KMS-11 (cell line): ENCODE measurements around the gene ALOX5.
"Not testable (repeated sequence)": the region's sequence is repeated elsewhere in the genome, so short reads cannot be mapped to it uniquely, and the experiment has no call there.

ENCODE experiments used
- H2AFZ ChIP-seq: fragments of 200-600 bp; sonication (generic); 2 replicates; pipeline ENCODE4 v1.6.1; 2016; ENCODE audit warnings: antibody characterized with exemption, mixed run types, low read depth
- H3K27ac ChIP-seq: fragments of 200-600 bp; sonication (generic); 2 replicates; pipeline ENCODE4 v1.6.1; 2016; ENCODE audit warnings: mild to moderate bottlenecking, mixed run types
- H3K27me3 ChIP-seq: fragments of 200-600 bp; sonication (generic); 2 replicates; pipeline ENCODE4 v1.6.1; 2017; ENCODE audit warnings: mild to moderate bottlenecking, low read depth, mixed run types, moderate library complexity; ENCODE audit not compliant: insufficient read depth
- H3K36me3 ChIP-seq: fragments of 200-600 bp; sonication (generic); 2 replicates; pipeline ENCODE4 v1.6.1; 2017; ENCODE audit warnings: mild to moderate bottlenecking, mixed run types; ENCODE audit not compliant: insufficient read depth
- H3K4me1 ChIP-seq: fragments of 200-600 bp; sonication (generic); 2 replicates; pipeline ENCODE4 v1.6.1; 2016; ENCODE audit warnings: mild to moderate bottlenecking, low read depth, mixed run types; ENCODE audit not compliant: poor library complexity, severe bottlenecking
- H3K4me2 ChIP-seq: fragments of 200-600 bp; sonication (generic); 2 replicates; pipeline ENCODE4 v1.7.0; 2016; ENCODE audit warnings: mild to moderate bottlenecking, mixed run types
- H3K4me3 ChIP-seq: fragments of 200-600 bp; sonication (generic); IDR thresholded peaks from 2 replicates; pipeline ENCODE4 v1.6.1; 2017; ENCODE audit warnings: low read depth, low read length, mixed read lengths; ENCODE audit not compliant: insufficient read depth
- H3K79me2 ChIP-seq: fragments of 200-600 bp; sonication (generic); 2 replicates; pipeline ENCODE4 v1.6.1; 2016; ENCODE audit warnings: low read depth, mixed run types; ENCODE audit not compliant: insufficient read depth
- H3K9ac ChIP-seq: fragments of 200-600 bp; sonication (generic); 2 replicates; pipeline ENCODE4 v1.6.1; 2016; ENCODE audit warnings: mild to moderate bottlenecking, mixed run types
- H4K20me1 ChIP-seq: fragments of 200-600 bp; sonication (generic); 2 replicates; pipeline ENCODE4 v1.6.1; 2016; ENCODE audit warnings: mild to moderate bottlenecking, mixed run types; ENCODE audit not compliant: insufficient read depth
- TF ChIP-seq, protein P1 (sequence below): fragments of 200-600 bp; sonication (generic); conservative IDR thresholded peaks from 2 replicates; pipeline ENCODE4 v1.6.1; 2017; ENCODE audit warnings: low read depth, mild to moderate bottlenecking, antibody characterized with exemption, low read length, moderate library complexity, mixed read lengths

Gene ALOX5

DNA sequence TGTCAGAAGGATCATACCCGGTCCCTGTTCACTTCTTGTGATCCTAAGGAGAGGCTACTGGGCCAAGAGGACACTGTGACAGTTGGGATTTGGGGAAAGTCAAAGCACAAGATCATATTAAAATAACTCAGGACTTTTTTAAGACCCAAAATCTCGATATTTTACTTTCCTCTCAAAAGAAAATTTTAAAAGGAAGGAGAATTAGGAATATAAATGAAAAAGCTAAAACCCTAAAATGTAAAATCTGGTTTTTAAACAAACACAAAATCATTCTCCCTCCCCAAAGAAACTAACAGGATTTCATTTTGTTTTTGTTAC lies 36.4 kb downstream of the ALOX5 start:
- no peaks in the 10 kb centered on the region for H4K20me1 ChIP-seq
- no peak overlapping the region for H3K4me3 ChIP-seq
- TF ChIP-seq, protein P1, sequence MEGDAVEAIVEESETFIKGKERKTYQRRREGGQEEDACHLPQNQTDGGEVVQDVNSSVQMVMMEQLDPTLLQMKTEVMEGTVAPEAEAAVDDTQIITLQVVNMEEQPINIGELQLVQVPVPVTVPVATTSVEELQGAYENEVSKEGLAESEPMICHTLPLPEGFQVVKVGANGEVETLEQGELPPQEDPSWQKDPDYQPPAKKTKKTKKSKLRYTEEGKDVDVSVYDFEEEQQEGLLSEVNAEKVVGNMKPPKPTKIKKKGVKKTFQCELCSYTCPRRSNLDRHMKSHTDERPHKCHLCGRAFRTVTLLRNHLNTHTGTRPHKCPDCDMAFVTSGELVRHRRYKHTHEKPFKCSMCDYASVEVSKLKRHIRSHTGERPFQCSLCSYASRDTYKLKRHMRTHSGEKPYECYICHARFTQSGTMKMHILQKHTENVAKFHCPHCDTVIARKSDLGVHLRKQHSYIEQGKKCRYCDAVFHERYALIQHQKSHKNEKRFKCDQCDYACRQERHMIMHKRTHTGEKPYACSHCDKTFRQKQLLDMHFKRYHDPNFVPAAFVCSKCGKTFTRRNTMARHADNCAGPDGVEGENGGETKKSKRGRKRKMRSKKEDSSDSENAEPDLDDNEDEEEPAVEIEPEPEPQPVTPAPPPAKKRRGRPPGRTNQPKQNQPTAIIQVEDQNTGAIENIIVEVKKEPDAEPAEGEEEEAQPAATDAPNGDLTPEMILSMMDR = no peak
- no peak overlapping the region for H2AFZ ChIP-seq
- H3K79me2 ChIP-seq = no peaks in the 10 kb centered on the region
- H3K27me3 ChIP-seq = no peaks in the 10 kb centered on the region
- H3K9ac ChIP-seq = no peak overlapping the region
- no peak overlapping the region for H3K4me2 ChIP-seq
- no peaks in the 10 kb centered on the region for H3K4me1 ChIP-seq
- H3K27ac ChIP-seq = no peak overlapping the region
- H3K36me3 ChIP-seq = no peaks in the 10 kb centered on the region

DNA sequence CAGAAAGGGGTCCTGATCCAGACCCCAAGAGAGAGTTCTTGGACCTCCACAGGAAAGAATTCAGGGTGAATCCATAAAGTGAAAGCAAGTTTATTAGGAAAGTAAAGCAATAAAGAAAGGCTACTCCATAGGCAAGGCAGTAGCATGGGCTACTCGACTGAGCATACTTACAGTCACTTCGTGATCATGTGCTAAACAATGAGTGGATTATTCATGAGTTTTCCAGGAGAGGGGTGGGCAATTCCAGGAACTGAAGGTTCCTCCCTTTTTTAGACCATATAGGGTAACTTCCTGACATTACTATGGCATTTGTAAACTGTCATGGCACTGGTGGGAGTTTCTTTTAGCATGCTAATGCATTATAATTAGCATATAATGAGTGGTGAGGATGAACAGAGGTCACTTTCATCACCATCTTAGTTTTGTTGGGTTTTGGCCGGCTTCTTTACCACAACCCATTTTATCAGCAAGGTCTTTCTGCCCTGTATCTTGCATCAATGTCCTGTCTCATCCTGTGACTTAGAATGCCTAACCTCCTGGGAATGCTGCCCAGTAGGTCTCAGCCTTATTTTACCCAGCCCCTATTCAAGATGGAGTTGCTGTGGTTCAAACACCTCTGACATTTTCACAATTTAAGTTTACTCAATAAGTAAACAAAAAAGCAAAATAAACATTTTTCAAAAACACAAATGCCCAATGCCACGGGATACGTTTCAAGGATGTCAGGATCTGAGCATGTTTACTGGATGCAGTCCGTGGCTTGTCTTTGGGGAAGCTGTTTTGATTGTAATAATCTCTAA lies 37.0 kb downstream of the ALOX5 start:
- no peak overlapping the region for H2AFZ ChIP-seq
- H3K36me3 ChIP-seq = no peaks in the 10 kb centered on the region
- no peak overlapping the region for H3K27ac ChIP-seq
- TF ChIP-seq, protein P1 = no peak
- H3K4me3 ChIP-seq = no peak overlapping the region
- H3K4me1 ChIP-seq = no peaks in the 10 kb centered on the region
- no peak overlapping the region for H3K4me2 ChIP-seq
- no peaks in the 10 kb centered on the region for H3K27me3 ChIP-seq
- no peak overlapping the region for H3K9ac ChIP-seq
- no peaks in the 10 kb centered on the region for H3K79me2 ChIP-seq
- H4K20me1 ChIP-seq = no peaks in the 10 kb centered on the region

DNA sequence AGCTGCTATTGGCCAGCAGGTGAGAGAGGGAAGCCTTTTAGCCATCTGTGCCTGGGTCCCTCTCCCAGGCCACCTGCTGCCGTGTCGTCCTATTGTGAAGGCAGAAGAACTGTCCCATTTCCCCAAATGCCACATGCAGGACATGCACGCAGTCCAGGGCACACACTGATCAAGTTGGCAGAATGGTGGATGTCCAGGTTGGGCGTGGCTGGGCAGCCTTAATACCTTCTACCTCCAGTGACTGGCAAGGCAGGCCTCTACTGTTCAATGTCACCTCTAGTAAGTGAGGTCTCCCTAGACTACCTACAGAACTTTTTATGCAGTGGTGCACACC lies 37.6 kb downstream of the ALOX5 start:
- H2AFZ ChIP-seq = no peak overlapping the region
- H3K9ac ChIP-seq = no peak overlapping the region
- H3K79me2 ChIP-seq = no peaks in the 10 kb centered on the region
- H3K4me3 ChIP-seq = no peak overlapping the region
- no peak overlapping the region for H3K4me2 ChIP-seq
- no peaks in the 10 kb centered on the region for H3K27me3 ChIP-seq
- no peaks in the 10 kb centered on the region for H3K36me3 ChIP-seq
- no peaks in the 10 kb centered on the region for H3K4me1 ChIP-seq
- TF ChIP-seq, protein P1 = no peak
- H4K20me1 ChIP-seq = no peaks in the 10 kb centered on the region
- H3K27ac ChIP-seq = no peak overlapping the region

DNA sequence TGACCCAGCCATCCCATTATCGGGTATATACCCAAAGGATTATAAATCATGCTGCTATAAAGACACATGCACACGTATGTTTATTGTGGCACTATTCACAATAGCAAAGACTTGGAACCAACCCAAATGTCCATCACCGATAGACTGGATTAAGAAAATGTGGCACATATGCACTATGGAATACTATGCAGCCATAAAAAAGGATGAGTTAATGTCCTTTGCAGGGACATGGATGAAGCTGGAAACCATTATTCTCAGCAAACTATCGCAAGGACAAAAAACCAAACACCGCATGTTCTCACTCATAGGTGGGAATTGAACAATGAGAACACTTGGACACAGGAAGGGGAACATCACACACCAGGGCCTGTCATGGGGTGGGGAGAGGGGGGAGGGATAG lies 41.0 kb downstream of the ALOX5 start:
- H3K36me3 ChIP-seq, H3K27me3 ChIP-seq, H4K20me1 ChIP-seq, H3K9ac ChIP-seq, H3K79me2 ChIP-seq, H2AFZ ChIP-seq, H3K4me3 ChIP-seq, H3K27ac ChIP-seq, H3K4me2 ChIP-seq: not testable (repeated sequence)
- peaks cover 17% of the 10 kb centered on the region for H3K4me1 ChIP-seq

DNA sequence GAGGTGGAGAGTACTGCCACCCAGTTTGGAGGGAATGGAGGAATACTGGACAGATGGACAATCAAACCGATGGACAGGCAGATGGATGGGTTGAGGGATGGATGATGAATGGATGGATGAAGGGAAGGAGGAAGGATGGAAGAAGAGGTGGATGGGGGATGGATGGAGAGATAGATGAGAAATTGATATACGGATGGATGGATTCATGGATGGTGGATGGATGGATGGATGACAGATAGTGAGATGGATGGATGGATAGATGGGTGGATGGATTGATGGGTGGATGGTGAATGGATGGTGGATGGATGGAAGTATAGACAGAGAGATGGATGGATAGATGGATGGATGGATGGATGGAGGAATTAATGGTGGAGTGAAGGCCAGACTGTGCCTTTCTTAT lies 42.6 kb downstream of the ALOX5 start:
- Histone ChIP-seq H3K4me1 (peaks cover 28% of the 10 kb centered on the region), H3K27me3 (no peaks in the 10 kb centered on the region), H3K36me3 (no peaks in the 10 kb centered on the region), H2AFZ (no peak overlapping the region), H3K9ac (no peak overlapping the region), H3K4me2 (no peak overlapping the region), H3K79me2 (no peaks in the 10 kb centered on the region), H4K20me1 (no peaks in the 10 kb centered on the region), H3K4me3 (no peak overlapping the region), H3K27ac (no peak overlapping the region)
- TF ChIP-seq, protein P1 = no peak
